Psoas muscle (tissue), 8 donors: Measurements from ENCODE around the gene CDH8. TPM values are rescaled to one million over a fixed set of nuclear protein-coding genes. Genes with fewer than 3 reads are reported as not detected.

Source experiments
- ATAC-seq, 4 donors: fragments of 200-7000 bp; cut with Tn5 transposase; one replicate each; pipeline ENCODE4 v1.9.1; 2020; ENCODE audit warnings: moderate library complexity in 3 of 4, mild to moderate bottlenecking in 2 of 4
- DNase-seq, 2 donors: peaks; one replicate each; pipeline ENCODE4 v3.0.0-alpha.2; 2020
- H3K27ac ChIP-seq: fragments of 200-600 bp; one replicate; pipeline ENCODE4 v1.8.0; 2022
- H3K27me3 ChIP-seq, 3 donors: fragments of 200-600 bp in 1 of 3; one replicate each; pipeline versions ENCODE4 v1.6.1 to v1.8.0; 2013 to 2022; ENCODE audit warnings: low read length in 2 of 3, mild to moderate bottlenecking in 2 of 3, moderate library complexity in 1 of 3; ENCODE audit not compliant: insufficient read depth in 3 of 3
- H3K36me3 ChIP-seq, 2 donors: fragments of 200-600 bp in 1 of 2; one replicate each; pipeline versions ENCODE4 v1.6.1 to v1.8.0; 2013 to 2022; ENCODE audit warnings: low read depth in 1 of 2, mild to moderate bottlenecking in 1 of 2, moderate library complexity in 1 of 2; ENCODE audit not compliant: insufficient read depth in 1 of 2
- H3K4me1 ChIP-seq: fragments of 200-600 bp; one replicate; pipeline ENCODE4 v1.8.0; 2022
- H3K4me3 ChIP-seq: fragments of 200-600 bp; one replicate; pipeline ENCODE4 v1.8.0; 2022; ENCODE audit warnings: mild to moderate bottlenecking
- H3K9me3 ChIP-seq: fragments of 200-600 bp; one replicate; pipeline ENCODE4 v1.8.0; 2022
- WGBS, 3 donors: extraction: QIAGEN DNeasy Blood & Tissue Kit; methylation state at CpG; one replicate each; pipeline versions ENCODE4 v1.1.6 to v1.1.7; 2013; 5-methylcytosine and 5-hydroxymethylcytosine counted together
- intact Hi-C, 2 donors: fragments of 100-400 bp; cut with DNase I; formaldehyde crosslinking; loops; one replicate each; pipeline versions ENCODE4 v1.11.0 to v1.14.2; 2022
- polyA plus RNA-seq, 3 donors: library from polyadenylated mRNA; stranded (reverse); fragments of 200-250 nt; gene quantifications; one replicate each; pipeline ENCODE4 v1.2.3, GENCODE V29; 2013
- total RNA-seq, 4 donors: library from RNA; stranded (reverse); fragmentation: NEBNext Ultra II Directional in 2 of 4; extraction: Animal tissue kit (Norgen Biotek cat#: 25700) in 2 of 4; gene quantifications; one replicate each; pipeline versions ENCODE4 v1.2.1 to v1.2.4, GENCODE V29; 2021 to 2023
- TF ChIP-seq, protein P1 (sequence below): fragments of 200-600 bp; IDR thresholded peaks from one replicate; pipeline ENCODE4 v1.8.0; 2022; ENCODE audit warnings: antibody characterized with exemption
- donor health status: healthy with polysubstance abuse.
- donor health status: DM: no; HTN: no; CAD: no; lungs with moderate emphysema.
- donor health status: Bipolar disorder and iron deficiency.
- donor health status: healthy.
- donor health status: DM: yes; HTN: yes; CAD: no.
- donor health status: DM: no; HTN: no; CAD: no.
- donor health status: DM: no; HTN: no; CAD: no.
- donor health status: DM: yes; HTN: yes; CAD: no.

CDH8 gene
- total and polyA plus RNA-seq, 7 donors = 0.13 to 1.2 (median 0.58) TPM

DNA sequence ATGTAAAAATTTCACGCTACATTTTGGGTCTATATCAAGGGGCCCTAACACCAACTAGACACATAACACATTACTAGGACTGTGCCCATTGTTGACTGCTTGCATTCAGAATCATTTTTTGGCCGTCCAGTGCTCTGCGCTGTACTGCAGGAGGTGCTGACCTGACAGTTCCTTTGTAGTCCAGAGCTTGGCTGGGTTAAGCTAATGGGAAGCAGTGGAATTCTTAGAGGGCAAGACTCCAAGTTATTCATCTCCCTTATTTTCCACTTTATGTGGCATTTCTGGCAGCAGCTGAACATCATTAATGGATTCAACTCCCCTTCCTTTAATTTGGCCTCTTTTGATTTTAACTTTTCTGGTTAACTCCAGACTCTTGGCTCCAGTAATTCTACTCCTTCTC, 351.7 kb downstream of the CDH8 start:
- WGBS, 3 donors = 63 to 77% (median 69%) methylated on average over 3 of the region's 3 CpGs
- no peaks in the 10 kb centered on the region for H3K27me3 ChIP-seq
- TF ChIP-seq, protein P1, sequence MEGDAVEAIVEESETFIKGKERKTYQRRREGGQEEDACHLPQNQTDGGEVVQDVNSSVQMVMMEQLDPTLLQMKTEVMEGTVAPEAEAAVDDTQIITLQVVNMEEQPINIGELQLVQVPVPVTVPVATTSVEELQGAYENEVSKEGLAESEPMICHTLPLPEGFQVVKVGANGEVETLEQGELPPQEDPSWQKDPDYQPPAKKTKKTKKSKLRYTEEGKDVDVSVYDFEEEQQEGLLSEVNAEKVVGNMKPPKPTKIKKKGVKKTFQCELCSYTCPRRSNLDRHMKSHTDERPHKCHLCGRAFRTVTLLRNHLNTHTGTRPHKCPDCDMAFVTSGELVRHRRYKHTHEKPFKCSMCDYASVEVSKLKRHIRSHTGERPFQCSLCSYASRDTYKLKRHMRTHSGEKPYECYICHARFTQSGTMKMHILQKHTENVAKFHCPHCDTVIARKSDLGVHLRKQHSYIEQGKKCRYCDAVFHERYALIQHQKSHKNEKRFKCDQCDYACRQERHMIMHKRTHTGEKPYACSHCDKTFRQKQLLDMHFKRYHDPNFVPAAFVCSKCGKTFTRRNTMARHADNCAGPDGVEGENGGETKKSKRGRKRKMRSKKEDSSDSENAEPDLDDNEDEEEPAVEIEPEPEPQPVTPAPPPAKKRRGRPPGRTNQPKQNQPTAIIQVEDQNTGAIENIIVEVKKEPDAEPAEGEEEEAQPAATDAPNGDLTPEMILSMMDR = no peak
- DNase-seq = no peak
- H3K9me3 ChIP-seq = no peaks in the 10 kb centered on the region
- no peak overlapping the region for H3K27ac ChIP-seq
- H3K36me3 ChIP-seq = no peaks in the 10 kb centered on the region
- intact Hi-C loops = no loop called here
- no peak overlapping the region for H3K4me3 ChIP-seq
- no peak for ATAC-seq
- H3K4me1 ChIP-seq = no peaks in the 10 kb centered on the region

DNA sequence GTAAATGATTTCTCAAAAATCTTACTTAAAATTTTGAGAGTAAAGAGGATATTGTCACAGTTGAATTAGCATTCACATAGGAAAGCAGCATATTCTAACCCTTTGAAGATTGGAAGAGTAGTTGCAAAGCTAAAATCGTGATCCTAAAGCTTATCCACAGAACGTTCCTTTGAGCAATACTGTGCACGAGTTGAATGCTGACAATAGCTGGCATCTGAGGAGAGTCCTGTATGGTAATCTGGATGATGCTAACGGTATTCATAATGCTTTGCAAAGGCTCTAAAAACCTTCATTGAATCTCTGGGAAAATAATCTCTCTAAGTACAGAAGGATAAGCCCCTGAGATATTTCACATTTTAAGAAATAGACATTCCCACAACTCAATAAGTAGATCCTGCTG, 354.6 kb downstream of the CDH8 start:
- no peaks in the 10 kb centered on the region for H3K9me3 ChIP-seq
- H3K27ac ChIP-seq = no peak overlapping the region
- 50 to 63% (median 61%) methylated on average over 4 of the region's 4 CpGs for WGBS, 3 donors
- no peaks in the 10 kb centered on the region for H3K4me1 ChIP-seq
- no peaks in the 10 kb centered on the region for H3K27me3 ChIP-seq
- DNase-seq (no peak), ATAC-seq (no peak)
- intact Hi-C loops = no loop called here
- no peaks in the 10 kb centered on the region for H3K36me3 ChIP-seq
- TF ChIP-seq, protein P1 = no peak
- no peak overlapping the region for H3K4me3 ChIP-seq

DNA sequence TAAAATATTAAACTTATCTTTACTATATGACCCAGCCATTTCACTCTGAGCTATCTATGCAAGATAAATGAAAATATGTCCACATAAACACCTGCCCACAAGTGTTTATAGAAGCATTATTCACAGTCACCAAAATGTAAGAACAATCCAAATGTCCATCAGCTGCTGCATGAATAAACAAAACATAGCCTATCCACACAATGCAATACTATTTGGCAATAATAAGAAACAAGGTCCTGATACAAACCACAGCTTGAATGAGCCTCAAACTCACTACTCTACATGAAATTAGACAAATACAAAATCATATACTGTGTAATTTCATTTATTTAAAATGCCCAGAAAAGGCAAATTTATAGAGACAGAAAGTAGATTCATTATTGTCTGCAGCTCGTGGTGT, 355.1 kb downstream of the CDH8 start:
- no peak for ATAC-seq
- DNase-seq = no peak
- no peaks in the 10 kb centered on the region for H3K9me3 ChIP-seq
- TF ChIP-seq, protein P1 = no peak
- H3K27ac ChIP-seq = no peak overlapping the region
- H3K4me1 ChIP-seq = no peaks in the 10 kb centered on the region
- no peak overlapping the region for H3K4me3 ChIP-seq
- intact Hi-C loops = no loop called here
- H3K27me3 ChIP-seq = no peaks in the 10 kb centered on the region
- 39 to 46% (median 39%) methylated on average over 1 of the region's 1 CpG for WGBS, 3 donors
- H3K36me3 ChIP-seq = no peaks in the 10 kb centered on the region

DNA sequence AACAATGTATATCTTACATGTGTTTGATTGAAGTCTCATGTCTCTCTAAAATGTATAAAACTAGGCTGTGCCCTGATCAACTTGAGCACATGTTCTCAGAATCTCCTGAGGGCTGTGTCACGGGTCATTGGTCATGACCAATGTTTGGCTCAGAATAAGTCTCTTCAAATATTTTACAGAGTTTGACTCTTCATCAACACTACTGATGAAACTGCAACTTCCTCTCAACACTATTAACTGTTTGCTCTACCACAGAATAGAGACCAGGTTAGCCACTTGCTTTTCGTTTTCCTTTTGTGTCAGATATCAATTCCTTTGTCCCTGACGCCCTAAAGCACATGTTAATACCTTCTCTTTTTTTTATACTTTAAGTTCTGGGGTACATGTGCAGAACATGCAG, 358.1 kb downstream of the CDH8 start:
- DNase-seq = no peak
- Histone ChIP-seq H3K9me3 (no peaks in the 10 kb centered on the region), H3K4me3 (no peak overlapping the region), H3K4me1 (no peaks in the 10 kb centered on the region), H3K27me3 (no peaks in the 10 kb centered on the region), H3K36me3 (no peaks in the 10 kb centered on the region), H3K27ac (no peak overlapping the region)
- ATAC-seq = no peak
- intact Hi-C loops = no loop called here
- whole genome bisulfite sequencing, 3 donors = 73 to 75% (median 74%) methylated on average over 3 of the region's 3 CpGs
- TF ChIP-seq, protein P1 = no peak

DNA sequence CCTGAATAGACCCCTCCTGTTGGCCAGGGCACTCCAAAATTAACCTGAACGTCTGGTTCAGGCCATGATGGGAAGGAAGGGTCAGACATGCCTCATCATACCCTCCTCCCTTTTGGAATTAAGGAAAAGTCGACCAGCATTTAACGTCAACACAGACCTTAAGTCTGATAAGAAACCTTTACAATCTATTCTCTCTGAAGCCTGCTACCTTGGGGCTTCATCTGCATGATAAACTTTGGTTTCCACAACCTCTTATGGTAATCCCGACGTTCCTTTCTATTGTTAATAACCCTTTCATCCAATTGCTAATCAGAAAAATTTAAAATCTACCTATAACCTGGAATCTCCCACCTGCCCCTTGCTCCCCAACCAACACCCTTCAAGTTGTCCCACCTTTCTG, 358.5 kb downstream of the CDH8 start:
- TF ChIP-seq, protein P1 = no peak
- WGBS, 3 donors = 35 to 48% (median 41%) methylated on average over 5 of the region's 5 CpGs
- ATAC-seq (no peak), DNase-seq (no peak)
- H3K9me3 ChIP-seq = no peaks in the 10 kb centered on the region
- H3K36me3 ChIP-seq = no peaks in the 10 kb centered on the region
- no peak overlapping the region for H3K27ac ChIP-seq
- intact Hi-C loops = no loop called here
- no peaks in the 10 kb centered on the region for H3K4me1 ChIP-seq
- no peaks in the 10 kb centered on the region for H3K27me3 ChIP-seq
- H3K4me3 ChIP-seq = no peak overlapping the region
